Esophagus squamous epithelium (tissue), 5 donors: ENCODE data around the gene CNPY3. TPM values are rescaled to one million over a fixed set of nuclear protein-coding genes. Genes with fewer than 3 reads are reported as not detected.

Source experiments
- DNase-seq: peaks from one replicate; lab custom pipeline; 2025; lab: John Stamatoyannopoulos, UW
- H3K27ac ChIP-seq, 4 donors: fragments of 200-600 bp; sonication (generic); one replicate each; pipeline ENCODE4 v1.5.1; 2016 to 2019; ENCODE audit warnings: mild to moderate bottlenecking in 1 of 4
- H3K27me3 ChIP-seq, 4 donors: fragments of 200-600 bp; sonication (generic); 1 replicate in 3 of 4; 2 replicates in 1 of 4; pipeline versions ENCODE4 v1.5.1 to v1.6.0; 2017 to 2021; ENCODE audit warnings: antibody characterized with exemption in 1 of 4
- H3K36me3 ChIP-seq, 3 donors: fragments of 200-600 bp; sonication (generic); one replicate each; pipeline ENCODE4 v1.5.1; 2016 to 2019
- H3K4me1 ChIP-seq, 3 donors: fragments of 200-600 bp; sonication (generic); one replicate each; pipeline ENCODE4 v1.5.1; 2017 to 2019
- H3K4me3 ChIP-seq, 4 donors: fragments of 200-600 bp; sonication (generic); 1 replicate in 3 of 4; 2 replicates in 1 of 4; pipeline ENCODE4 v1.5.1; 2016 to 2019; ENCODE audit warnings: mild to moderate bottlenecking in 2 of 4, moderate library complexity in 1 of 4
- H3K9me3 ChIP-seq, 3 donors: fragments of 200-600 bp; sonication (generic); one replicate each; pipeline ENCODE4 v1.5.1; 2016 to 2019
- CTCF ChIP-seq, 6 experiments: fragments of 450-650 bp in 4 of 6; fragments of 200-600 bp in 2 of 6; sonication (generic) in 2 of 6; IDR thresholded peaks; one replicate each; pipeline ENCODE4 v1.5.1; 2016 to 2019; ENCODE audit warnings: antibody characterized with exemption in 6 of 6, mild to moderate bottlenecking in 4 of 6, moderate library complexity in 4 of 6
- POLR2A ChIP-seq, 4 donors: fragments of 450-650 bp; IDR thresholded peaks; one replicate each; pipeline ENCODE4 v1.6.1; 2017; ENCODE audit warnings: antibody characterized with exemption in 4 of 4, mild to moderate bottlenecking in 4 of 4, moderate library complexity in 3 of 4
- WGBS, 2 donors: methylation state at CpG; one replicate each; pipeline ENCODE4 v1.1.5; 2018; 5-methylcytosine and 5-hydroxymethylcytosine counted together
- intact Hi-C: fragments of 100-400 bp; cut with DNase I; formaldehyde crosslinking; loops from one replicate; pipeline ENCODE4 v1.15.0; 2022
- total RNA-seq, 4 donors: library from RNA; depleted of rRNA; stranded (reverse); fragments of >200 nt; gene quantifications; one replicate each; pipeline ENCODE4 v1.1.0, GENCODE V29; 2016
- donor health status: DM: yes; HTN: yes; CAD: no.

CNPY3 gene
- total RNA-seq, 4 donors from 2014 or later = 10.3 to 24.6 (median 17.7) TPM

- WGBS, 2 donors = 21 to 39% methylated on average over 3 of the region's 3 CpGs
- no peaks in the 10 kb centered on the region for H3K9me3 ChIP-seq
- intact Hi-C loops = no loop called here
- no peak for DNase-seq
- H3K4me3 ChIP-seq = no peak overlapping the region
- TF ChIP-seq POLR2A (IDR thresholded peaks at IDR 0.05) (no peak), CTCF (IDR thresholded peaks at IDR 0.05) (no peak)
- H3K36me3 ChIP-seq = peaks cover 19 to 48% (median 19%) of the 10 kb centered on the region in 3 donors
- H3K27me3 ChIP-seq = no peaks in the 10 kb centered on the region
- peak overlapping the region in 1 of 4 donors; percentile 11 for H3K27ac ChIP-seq
- H3K4me1 ChIP-seq = peaks cover 8 to 59% (median 32%) of the 10 kb centered on the region in 3 donors
Observed at GRCh38 chr6:42933205-42933604, 3.9 kb downstream of the CNPY3 start.

- no peak for TF ChIP-seq POLR2A (IDR thresholded peaks at IDR 0.05)
- TF ChIP-seq CTCF (IDR thresholded peaks at IDR 0.05) = no peak
- Histone ChIP-seq H3K27me3 (no peaks in the 10 kb centered on the region), H3K9me3 (no peaks in the 10 kb centered on the region), H3K4me3 (no peak overlapping the region), H3K27ac (no peak overlapping the region), H3K36me3 (peaks cover 25 to 69% (median 31%) of the 10 kb centered on the region in 3 donors), H3K4me1 (peaks cover 3 to 43% (median 24%) of the 10 kb centered on the region in 3 donors)
- intact Hi-C loops = no loop called here
- WGBS, 2 donors = 64 to 80% methylated on average over 7 of the region's 7 CpGs
- no peak for DNase-seq
Observed at GRCh38 chr6:42935322-42935721, 6.0 kb downstream of the CNPY3 start.

GRCh38 chr6:42936398-42936797 is 7.1 kb downstream of the CNPY3 start:
- intact Hi-C loops = no loop called here
- no peak for TF ChIP-seq CTCF (IDR thresholded peaks at IDR 0.05)
- TF ChIP-seq POLR2A (IDR thresholded peaks at IDR 0.05) = no peak
- WGBS, 2 donors = 92% methylated on average over 11 of the region's 11 CpGs
- H3K4me3 ChIP-seq = no peak overlapping the region
- no peaks in the 10 kb centered on the region for H3K9me3 ChIP-seq
- no peak for DNase-seq
- H3K36me3 ChIP-seq = peaks cover 25 to 79% (median 31%) of the 10 kb centered on the region in 3 donors
- H3K27me3 ChIP-seq = no peaks in the 10 kb centered on the region
- H3K27ac ChIP-seq = no peak overlapping the region
- H3K4me1 ChIP-seq = peaks cover 0 to 32% (median 13%) of the 10 kb centered on the region in 3 donors

- no peak overlapping the region for H3K4me3 ChIP-seq
- peaks cover 25 to 89% (median 31%) of the 10 kb centered on the region in 3 donors for H3K36me3 ChIP-seq
- H3K27ac ChIP-seq = no peak overlapping the region
- no peaks in the 10 kb centered on the region for H3K27me3 ChIP-seq
- 87 to 88% methylated on average over 11 to 13 of the region's 13 CpGs for WGBS, 2 donors
- intact Hi-C loops = no loop called here
- H3K4me1 ChIP-seq = peaks cover 0 to 19% (median 7%) of the 10 kb centered on the region in 3 donors
- DNase-seq = no peak
- TF ChIP-seq CTCF (IDR thresholded peaks at IDR 0.05) (no peak), POLR2A (IDR thresholded peaks at IDR 0.05) (no peak)
- H3K9me3 ChIP-seq = no peaks in the 10 kb centered on the region
Observed at GRCh38 chr6:42937548-42938427, 8.5 kb downstream of the CNPY3 start.

GRCh38 chr6:42938428-42938796 is 9.1 kb downstream of the CNPY3 start:
- no peak overlapping the region for H3K27ac ChIP-seq
- H3K4me3 ChIP-seq = no peak overlapping the region
- peaks cover 25 to 93% (median 31%) of the 10 kb centered on the region in 3 donors for H3K36me3 ChIP-seq
- no peak for DNase-seq
- no peaks in the 10 kb centered on the region for H3K27me3 ChIP-seq
- peaks cover 0 to 12% (median 3%) of the 10 kb centered on the region in 3 donors for H3K4me1 ChIP-seq
- intact Hi-C loops = no loop called here
- H3K9me3 ChIP-seq = no peaks in the 10 kb centered on the region
- TF ChIP-seq CTCF (IDR thresholded peaks at IDR 0.05) (no peak), POLR2A (IDR thresholded peaks at IDR 0.05) (no peak)
- 74 to 85% methylated on average over 2 to 4 of the region's 5 CpGs for WGBS, 2 donors
